ENCODE data around the gene MVB12B. TPM values are rescaled to one million over a fixed set of nuclear protein-coding genes. Genes with fewer than 3 reads are reported as not detected.

MVB12B gene
- total RNA-seq, 4 donors from 2014 or later = 10.2 to 25.7 (median 14.0) TPM

DNA sequence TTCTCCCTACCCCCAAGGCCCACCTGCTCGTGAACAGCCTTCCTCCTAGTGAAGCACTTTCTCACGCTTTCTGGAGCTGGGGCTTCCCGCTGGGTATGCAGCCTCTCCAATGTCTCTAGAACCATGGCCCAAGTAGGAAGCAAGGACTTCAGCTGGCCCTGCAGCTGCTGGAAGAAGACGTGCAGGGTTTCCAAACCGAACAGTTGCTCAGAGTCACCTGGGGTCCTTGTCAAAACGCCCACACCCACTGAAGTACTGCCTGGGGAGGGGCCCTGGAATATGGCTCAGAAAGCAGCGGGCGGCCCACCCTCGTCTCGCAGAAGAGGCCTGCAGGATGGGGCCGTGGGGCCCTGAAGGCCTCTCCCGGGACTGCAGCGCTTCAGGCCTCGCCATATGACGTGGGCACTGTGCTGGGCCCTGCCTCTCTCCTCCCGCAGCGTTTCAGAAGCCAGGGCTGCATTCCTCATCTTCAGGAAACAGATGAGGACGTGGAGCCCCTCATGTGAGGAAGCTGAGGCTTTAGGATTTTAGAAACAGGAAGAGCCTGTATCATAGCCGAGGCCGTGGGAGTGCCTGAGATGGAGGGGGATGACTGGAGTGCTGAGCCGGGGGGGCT lies 171.1 kb downstream of the MVB12B start:
- Histone ChIP-seq H3K27ac (no peak overlapping the region), H3K4me1 (peaks cover 22% of the 10 kb centered on the region), H3K27me3 (no peaks in the 10 kb centered on the region), H3K9me3 (no peaks in the 10 kb centered on the region), H3K4me3 (no peak overlapping the region), H3K36me3 (peaks cover 3% of the 10 kb centered on the region)
- no peak for DNase-seq (ENCODE audit: low spot score in 2 of 2)
- WGBS = 85% methylated on average over 5 of the region's 21 CpGs
- TF ChIP-seq POLR2AphosphoS5 (IDR thresholded peaks at IDR 0.05) = no peak
- no peak for TF ChIP-seq POLR2A (IDR thresholded peaks at IDR 0.05)
- no peak for TF ChIP-seq EP300 (IDR thresholded peaks at IDR 0.05)
- no peak for TF ChIP-seq CTCF (IDR thresholded peaks at IDR 0.05)

DNA sequence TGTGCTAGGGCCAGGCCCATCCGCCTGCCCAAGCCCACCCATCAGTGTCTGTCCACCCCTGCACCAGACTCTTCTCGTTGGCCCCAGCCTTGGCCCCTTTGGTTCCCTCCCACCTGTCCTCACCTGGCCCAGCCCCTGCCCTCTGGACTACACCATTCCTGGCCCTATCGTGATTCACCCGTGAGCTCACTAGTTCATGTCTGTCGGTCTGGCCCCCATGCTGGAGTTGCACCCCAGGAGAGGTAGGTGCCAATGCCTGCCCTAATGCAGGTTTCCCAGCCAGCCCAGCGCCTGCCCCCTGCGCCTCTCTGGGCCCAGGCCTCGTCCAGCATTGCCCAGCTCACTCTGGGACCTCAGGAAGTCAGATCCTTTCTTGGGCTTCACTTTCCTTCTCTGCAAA lies 171.7 kb downstream of the MVB12B start:
- 84% methylated on average over 8 of the region's 8 CpGs for WGBS
- Histone ChIP-seq H3K27me3 (no peaks in the 10 kb centered on the region), H3K4me3 (no peak overlapping the region), H3K4me1 (peaks cover 22% of the 10 kb centered on the region), H3K27ac (no peak overlapping the region), H3K9me3 (no peaks in the 10 kb centered on the region), H3K36me3 (peaks cover 8% of the 10 kb centered on the region)
- no peak for TF ChIP-seq POLR2AphosphoS5 (IDR thresholded peaks at IDR 0.05)
- TF ChIP-seq EP300 (IDR thresholded peaks at IDR 0.05) = no peak
- no peak for TF ChIP-seq POLR2A (IDR thresholded peaks at IDR 0.05)
- TF ChIP-seq CTCF (IDR thresholded peaks at IDR 0.05) = no peak
- no peak for DNase-seq (ENCODE audit: low spot score in 2 of 2)

GRCh38 chr9:126499005-126499910 lies 172.6 kb downstream of the MVB12B start:
- DNase-seq (ENCODE audit: low spot score in 2 of 2) = no peak
- Histone ChIP-seq H3K27me3 (no peaks in the 10 kb centered on the region), H3K36me3 (peaks cover 18% of the 10 kb centered on the region), H3K4me3 (peak overlapping the region; percentile 44), H3K4me1 (peaks cover 22% of the 10 kb centered on the region), H3K9me3 (no peaks in the 10 kb centered on the region), H3K27ac (no peak overlapping the region)
- TF ChIP-seq EP300 (IDR thresholded peaks at IDR 0.05) = no peak
- peak; percentile 98 to 100 for TF ChIP-seq CTCF (IDR thresholded peaks at IDR 0.05)
- WGBS = 9% methylated on average over 44 of the region's 46 CpGs

GRCh38 chr9:126499911-126500599 lies 173.4 kb downstream of the MVB12B start:
- Histone ChIP-seq H3K9me3 (no peaks in the 10 kb centered on the region), H3K27ac (no peak overlapping the region), H3K27me3 (no peaks in the 10 kb centered on the region), H3K4me3 (peak overlapping the region; percentile 44), H3K36me3 (peaks cover 25% of the 10 kb centered on the region), H3K4me1 (peaks cover 22% of the 10 kb centered on the region)
- 71% methylated on average over 13 of the region's 20 CpGs for WGBS
- TF ChIP-seq EP300 (IDR thresholded peaks at IDR 0.05) = no peak
- no peak for TF ChIP-seq POLR2A (IDR thresholded peaks at IDR 0.05)
- TF ChIP-seq CTCF (IDR thresholded peaks at IDR 0.05) = no peak
- TF ChIP-seq POLR2AphosphoS5 (IDR thresholded peaks at IDR 0.05) = no peak
- DNase-seq (ENCODE audit: low spot score in 2 of 2) = no peak
